Activated T-helper 17 cell treated with anti-CD3 and anti-CD28 coated beads, Interleukin-2, amount 50 U/mL, for 72 hours (primary cell): ENCODE data around the gene PROP1. TPM values are rescaled to one million over a fixed set of nuclear protein-coding genes. Genes with fewer than 3 reads are reported as not detected.
"Not testable (repeated sequence)": the region's sequence is repeated elsewhere in the genome, so short reads cannot be mapped to it uniquely, and the experiment has no call there.

Experiments used
- ATAC-seq: fragments of 150-1000 bp; cut with Tn5 transposase; replicated peaks from 2 replicates; pipeline ENCODE4 v1.10.0; 2021; ENCODE audit warnings: mild to moderate bottlenecking, moderate library complexity
- H3K27ac Mint-ChIP-seq: one replicate; pipeline ENCODE4 v1.8.0; 2022; ENCODE audit warnings: mixed read lengths
- H3K27me3 Mint-ChIP-seq: one replicate; pipeline ENCODE4 v1.8.0; 2022; ENCODE audit warnings: mixed read lengths
- H3K36me3 Mint-ChIP-seq: one replicate; pipeline ENCODE4 v1.8.0; 2022; ENCODE audit warnings: low read depth, mild to moderate bottlenecking, mixed read lengths
- H3K4me1 Mint-ChIP-seq: one replicate; pipeline ENCODE4 v1.8.0; 2022; ENCODE audit warnings: mixed read lengths
- H3K4me3 Mint-ChIP-seq: one replicate; pipeline ENCODE4 v1.8.0; 2022; ENCODE audit warnings: mild to moderate bottlenecking, mixed read lengths
- H3K9me3 Mint-ChIP-seq: one replicate; pipeline ENCODE4 v1.8.0; 2022; ENCODE audit warnings: mixed read lengths
- total RNA-seq, 2 donors: library from RNA; stranded (reverse); gene quantifications; one replicate each; pipeline ENCODE4 v1.2.3, GENCODE V29; 2022

Gene PROP1
- total RNA-seq, 2 donors from 2014 or later = not detected

DNA sequence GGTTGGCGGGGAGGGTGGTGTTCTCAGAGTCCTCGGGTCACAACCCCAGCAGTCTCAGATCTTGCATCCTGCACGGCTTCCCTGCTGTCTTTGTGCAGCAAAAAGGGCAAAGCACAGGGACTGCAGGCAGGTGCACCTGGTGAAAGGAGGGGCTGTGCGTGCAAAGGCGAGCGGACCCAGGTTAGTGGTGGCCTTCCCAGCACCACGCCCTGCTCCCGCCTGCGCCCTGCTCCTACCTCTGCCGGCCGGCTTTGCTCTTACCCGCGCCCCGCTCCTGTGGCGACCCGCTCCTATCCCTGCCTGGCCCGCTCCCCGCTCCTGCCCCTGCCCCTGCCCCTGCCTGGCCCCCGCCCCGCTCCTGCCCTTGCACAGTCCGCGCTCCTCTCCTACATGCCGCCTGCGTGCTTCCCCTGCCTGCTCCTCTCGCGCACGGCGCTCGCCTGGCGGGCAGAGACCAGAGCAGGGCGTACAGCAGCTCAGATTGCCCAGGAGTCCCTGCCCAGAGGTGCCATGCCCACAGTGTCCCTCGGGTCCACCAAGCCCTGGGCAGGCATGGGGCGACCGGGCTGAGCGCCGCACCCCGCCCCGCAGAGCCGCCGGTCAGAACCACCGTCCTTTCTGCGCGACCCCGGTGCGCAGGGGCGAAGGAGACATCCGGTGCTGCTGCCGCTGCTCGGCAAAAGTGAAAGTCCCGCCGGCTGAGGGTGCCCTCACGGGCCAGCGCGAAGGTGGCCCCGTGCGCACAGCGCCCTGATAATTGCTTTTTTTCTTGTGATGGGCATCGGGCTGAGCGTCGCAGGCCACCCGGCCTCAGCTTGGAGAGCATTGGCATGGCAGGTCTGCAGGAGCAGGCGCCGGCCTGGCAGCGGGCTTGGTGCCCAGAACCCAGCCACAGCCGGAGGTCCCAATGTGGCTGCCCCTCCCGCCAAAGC, 52.0 kb downstream of the PROP1 start:
- not testable (repeated sequence) for H3K27ac Mint-ChIP-seq

DNA sequence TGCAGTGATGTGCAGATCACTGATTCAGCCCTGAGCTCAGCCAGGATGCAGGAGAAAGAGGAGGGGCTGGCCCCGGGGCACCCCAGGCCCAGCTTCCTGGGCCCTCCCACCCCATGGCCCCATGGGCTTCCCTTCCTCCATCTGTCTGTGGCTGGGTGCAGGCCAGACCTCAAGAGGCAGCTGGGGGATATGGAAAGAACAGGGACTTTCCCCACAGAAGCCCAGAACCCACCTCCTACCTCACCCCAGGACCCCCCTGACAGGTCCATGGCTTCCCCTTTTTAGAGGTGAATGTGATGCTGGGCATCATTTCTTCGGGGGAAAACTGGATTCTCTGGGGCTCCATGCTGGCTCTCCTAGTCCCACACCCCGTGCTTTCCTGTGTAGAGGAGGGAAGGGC, 53.1 kb downstream of the PROP1 start:
- H3K36me3 Mint-ChIP-seq, H3K27ac Mint-ChIP-seq, H3K27me3 Mint-ChIP-seq, ATAC-seq, H3K9me3 Mint-ChIP-seq, H3K4me1 Mint-ChIP-seq: not testable (repeated sequence)
- peak overlapping the region; percentile 46 for H3K4me3 Mint-ChIP-seq

More for the DNA sequence above, 52.0 kb downstream of the PROP1 start:
- not testable (repeated sequence) for H3K27me3 Mint-ChIP-seq, H3K9me3 Mint-ChIP-seq, H3K36me3 Mint-ChIP-seq, H3K4me1 Mint-ChIP-seq
- peak overlapping the region; percentile 46 for H3K4me3 Mint-ChIP-seq
- peak; percentile 56 for ATAC-seq

Other genes with a start within 250 kb of the PROP1 start
- 100 to 1,000 TPM in 1 of 2 donors, 10 to 100 TPM in 1; 34.0 to 127 TPM for gene FAM153A, start 213.3 kb downstream of the PROP1 start, total RNA-seq
- 1 to 10 TPM; 3.7 to 8.1 TPM for gene N4BP3, start 117.3 kb upstream of the PROP1 start, total RNA-seq
- gene RMND5B, start 134.8 kb upstream of the PROP1 start, total RNA-seq = 10 to 100 TPM; 15.9 to 24.5 TPM
- gene NHP2, start 157.6 kb upstream of the PROP1 start, total RNA-seq = 100 to 1,000 TPM; 143 to 282 TPM
- not detected for gene GMCL2, start 191.1 kb upstream of the PROP1 start, total RNA-seq
- 100 to 1,000 TPM; 154 to 390 TPM for gene HNRNPAB, start 208.3 kb upstream of the PROP1 start, total RNA-seq
- 100 to 1,000 TPM in 1 of 2 donors, 10 to 100 TPM in 1; 91.9 to 112 TPM for gene PHYKPL, start 236.6 kb upstream of the PROP1 start, total RNA-seq